NOMO-1 treated with DMSO at 0.1 percent for 48 hours (cell line): ENCODE measurements around the gene MYO3A.

Source experiments
- DNase-seq: peaks from one replicate; lab custom pipeline; 2025; ENCODE audit not compliant: unreplicated experiment; lab: John Stamatoyannopoulos, UW

Gene MYO3A, protein sequence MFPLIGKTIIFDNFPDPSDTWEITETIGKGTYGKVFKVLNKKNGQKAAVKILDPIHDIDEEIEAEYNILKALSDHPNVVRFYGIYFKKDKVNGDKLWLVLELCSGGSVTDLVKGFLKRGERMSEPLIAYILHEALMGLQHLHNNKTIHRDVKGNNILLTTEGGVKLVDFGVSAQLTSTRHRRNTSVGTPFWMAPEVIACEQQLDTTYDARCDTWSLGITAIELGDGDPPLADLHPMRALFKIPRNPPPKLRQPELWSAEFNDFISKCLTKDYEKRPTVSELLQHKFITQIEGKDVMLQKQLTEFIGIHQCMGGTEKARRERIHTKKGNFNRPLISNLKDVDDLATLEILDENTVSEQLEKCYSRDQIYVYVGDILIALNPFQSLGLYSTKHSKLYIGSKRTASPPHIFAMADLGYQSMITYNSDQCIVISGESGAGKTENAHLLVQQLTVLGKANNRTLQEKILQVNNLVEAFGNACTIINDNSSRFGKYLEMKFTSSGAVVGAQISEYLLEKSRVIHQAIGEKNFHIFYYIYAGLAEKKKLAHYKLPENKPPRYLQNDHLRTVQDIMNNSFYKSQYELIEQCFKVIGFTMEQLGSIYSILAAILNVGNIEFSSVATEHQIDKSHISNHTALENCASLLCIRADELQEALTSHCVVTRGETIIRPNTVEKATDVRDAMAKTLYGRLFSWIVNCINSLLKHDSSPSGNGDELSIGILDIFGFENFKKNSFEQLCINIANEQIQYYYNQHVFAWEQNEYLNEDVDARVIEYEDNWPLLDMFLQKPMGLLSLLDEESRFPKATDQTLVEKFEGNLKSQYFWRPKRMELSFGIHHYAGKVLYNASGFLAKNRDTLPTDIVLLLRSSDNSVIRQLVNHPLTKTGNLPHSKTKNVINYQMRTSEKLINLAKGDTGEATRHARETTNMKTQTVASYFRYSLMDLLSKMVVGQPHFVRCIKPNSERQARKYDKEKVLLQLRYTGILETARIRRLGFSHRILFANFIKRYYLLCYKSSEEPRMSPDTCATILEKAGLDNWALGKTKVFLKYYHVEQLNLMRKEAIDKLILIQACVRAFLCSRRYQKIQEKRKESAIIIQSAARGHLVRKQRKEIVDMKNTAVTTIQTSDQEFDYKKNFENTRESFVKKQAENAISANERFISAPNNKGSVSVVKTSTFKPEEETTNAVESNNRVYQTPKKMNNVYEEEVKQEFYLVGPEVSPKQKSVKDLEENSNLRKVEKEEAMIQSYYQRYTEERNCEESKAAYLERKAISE (N-terminal part only)

DNA sequence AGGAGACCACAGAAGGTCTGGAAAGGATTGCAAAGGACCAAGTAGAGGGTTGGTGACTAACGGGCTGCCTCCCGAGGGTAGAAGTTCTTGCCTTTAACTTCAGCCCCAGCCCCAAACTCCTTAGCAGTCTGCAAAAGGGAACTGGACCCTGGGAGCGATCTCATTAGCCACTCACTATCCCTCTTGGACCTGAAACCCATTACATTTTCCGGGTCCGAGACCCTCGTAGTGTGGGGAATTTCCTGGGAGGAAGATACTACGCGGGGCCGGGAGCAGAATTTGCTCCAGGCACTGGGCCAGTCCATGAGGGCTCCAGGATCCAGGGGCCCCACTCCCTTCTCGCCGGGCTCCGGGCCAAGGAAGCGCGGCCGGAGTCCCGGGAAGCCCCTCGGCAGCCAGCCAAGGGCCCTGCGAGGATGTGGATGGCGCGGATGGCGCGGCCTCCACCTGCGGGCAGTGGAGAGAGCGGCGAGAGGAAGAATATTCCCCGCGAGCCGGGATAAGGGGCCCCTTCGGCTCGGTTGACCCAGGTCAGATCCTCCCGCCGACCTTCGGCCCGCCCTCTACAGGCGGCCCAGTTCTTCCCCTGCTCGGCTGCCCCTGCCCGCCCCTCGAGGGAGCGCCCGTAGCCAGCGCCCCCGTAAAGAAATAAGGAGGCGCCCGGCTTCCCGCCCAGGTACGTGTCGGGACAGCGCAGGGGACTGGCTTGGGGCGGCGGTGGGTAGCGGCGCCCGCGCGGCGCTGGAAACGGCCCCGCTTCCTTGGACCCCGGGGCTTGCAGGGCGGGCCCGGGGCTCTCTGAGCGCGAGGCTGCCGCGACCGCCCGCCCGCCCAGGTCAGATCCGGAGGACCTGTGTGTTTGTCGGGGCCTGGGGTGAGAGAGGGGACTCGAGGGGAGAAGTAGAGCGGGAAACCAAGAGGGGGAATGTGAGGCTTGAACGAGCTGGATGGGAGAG is at the start of gene MYO3A:
TSS of gene MYO3A (plus strand) at position 577 of the 956 bp plus-strand sequence. CDS start 17,882 bp downstream, outside the sequence.
- no peak for DNase-seq

DNA sequence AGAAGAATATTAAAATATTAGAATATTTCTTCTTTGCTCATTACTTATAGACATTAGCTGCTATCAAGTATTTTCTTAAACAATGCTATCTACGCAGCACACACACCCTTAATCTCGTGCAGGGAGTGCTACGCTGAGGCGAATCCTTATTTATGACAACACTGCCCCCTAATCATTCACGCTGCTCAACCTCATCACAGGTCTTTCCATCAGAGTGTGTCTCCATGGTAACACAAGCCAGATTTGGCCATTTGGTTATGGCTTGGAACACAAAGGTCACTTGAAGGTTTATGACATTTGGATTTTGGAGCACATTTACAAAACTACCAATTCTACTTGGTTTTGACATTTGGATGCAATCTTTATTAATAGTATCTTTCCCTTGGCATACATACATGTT is 45.4 kb upstream of the MYO3A start:
- no peak for DNase-seq

DNA sequence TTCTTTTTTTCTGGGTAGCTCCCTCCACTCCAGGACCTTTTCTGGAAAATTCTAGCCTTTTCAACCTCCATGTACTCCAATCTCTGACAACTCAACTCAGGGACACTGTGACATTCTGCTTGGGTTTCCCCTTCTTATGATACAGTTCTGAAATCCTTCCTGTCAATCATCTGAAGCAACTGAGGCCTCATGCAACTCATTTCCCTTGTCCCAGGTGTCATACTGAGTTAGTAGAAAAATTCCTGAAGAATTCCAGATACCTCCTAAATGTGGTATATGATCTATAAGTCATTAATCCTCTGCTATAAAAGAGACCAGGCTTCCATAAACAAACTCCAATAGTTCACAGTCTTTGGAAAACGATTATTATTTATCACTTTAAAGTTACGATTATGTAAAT is 43.0 kb upstream of the MYO3A start:
- no peak for DNase-seq

GRCh38 chr10:25895856-25896255 is 38.2 kb upstream of the MYO3A start:
- DNase-seq, result no peak

DNA sequence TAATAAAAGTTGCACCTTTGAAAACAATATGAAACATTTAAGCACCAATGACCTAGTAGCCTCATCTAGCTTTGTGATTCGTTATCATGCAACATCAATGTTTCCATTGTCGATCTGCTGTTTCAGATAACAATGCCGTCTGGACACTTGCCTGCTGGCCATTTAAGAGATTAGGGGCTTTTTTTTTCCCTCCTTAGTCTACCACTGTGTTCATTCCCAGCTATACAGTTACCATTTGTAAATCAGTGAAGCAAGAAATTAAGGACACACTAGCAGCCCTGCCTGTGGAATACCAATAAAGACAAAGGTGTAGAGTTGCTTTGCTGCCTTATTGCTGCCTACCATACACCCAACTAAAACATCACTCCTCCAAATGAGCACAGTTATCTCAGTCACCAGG is 37.6 kb upstream of the MYO3A start:
- DNase-seq, result no peak

- no peak for DNase-seq
Measured at GRCh38 chr10:25899304-25899703, 34.7 kb upstream of the MYO3A start.

DNA sequence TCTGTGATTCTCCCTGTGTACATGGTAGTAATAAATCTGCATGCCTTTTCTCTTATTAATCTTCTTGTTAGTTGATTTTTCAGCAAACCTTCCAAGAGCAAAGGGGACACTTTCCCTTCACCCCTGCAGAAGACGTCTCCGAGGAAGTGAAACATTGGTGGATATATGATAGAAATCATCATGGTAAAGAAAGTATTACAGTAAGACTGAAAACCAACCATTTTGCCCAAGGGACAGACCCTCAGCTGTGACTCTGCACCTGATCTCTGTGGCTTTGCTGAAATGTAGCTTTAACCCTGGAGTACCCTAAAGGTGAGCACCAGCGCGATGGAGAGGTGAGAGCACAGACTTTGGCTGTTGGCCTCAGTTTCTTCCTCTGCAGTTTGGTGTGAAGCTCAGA is 32.8 kb upstream of the MYO3A start:
- DNase-seq, result no peak

GRCh38 chr10:25902002-25902401 is 32.0 kb upstream of the MYO3A start:
- no peak for DNase-seq

DNA sequence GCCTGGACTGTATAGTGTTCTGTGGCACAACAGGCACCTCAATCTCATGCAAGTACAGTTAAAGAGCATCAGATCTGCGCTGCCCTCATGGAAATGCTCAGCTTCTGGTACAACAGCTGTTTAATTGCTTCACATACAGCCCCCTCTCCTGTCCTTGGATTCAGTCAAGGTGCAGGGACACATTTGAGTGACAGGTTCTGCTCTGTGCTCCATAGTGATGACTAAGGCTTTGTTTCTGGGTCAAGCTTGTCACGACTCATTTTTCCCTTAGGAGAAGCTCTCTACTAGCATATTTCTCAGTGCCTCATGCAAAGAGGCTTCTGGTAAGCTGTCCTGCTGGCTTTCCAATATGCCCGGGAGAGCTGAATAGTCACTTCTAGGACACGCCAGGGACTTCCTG is 26.8 kb upstream of the MYO3A start:
- DNase-seq, result no peak

DNA sequence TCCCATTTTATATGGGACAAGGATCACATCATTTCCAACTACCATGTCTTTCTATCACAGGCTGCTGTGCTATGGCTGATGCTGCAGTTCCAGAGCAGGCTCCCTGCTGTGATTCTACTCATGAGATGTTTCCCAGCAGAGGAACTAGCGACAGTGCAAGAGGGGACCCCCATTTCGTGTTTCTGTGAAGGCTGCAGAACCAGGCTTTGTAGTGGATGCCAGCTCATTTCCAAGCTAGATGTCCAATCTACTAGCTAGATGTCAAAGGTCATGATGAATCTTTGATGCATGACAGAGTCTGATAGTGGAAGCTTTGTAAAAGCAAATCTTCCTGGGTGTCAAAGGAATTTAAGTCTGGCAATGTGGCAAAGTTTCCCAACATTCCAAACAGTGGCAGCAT is 21.2 kb upstream of the MYO3A start:
- DNase-seq, result no peak

- DNase-seq, result no peak
Measured at GRCh38 chr10:25914776-25915175, 19.3 kb upstream of the MYO3A start.

- no peak for DNase-seq
Measured at GRCh38 chr10:25934621-25935139, 651 bp downstream of the MYO3A start.

DNA sequence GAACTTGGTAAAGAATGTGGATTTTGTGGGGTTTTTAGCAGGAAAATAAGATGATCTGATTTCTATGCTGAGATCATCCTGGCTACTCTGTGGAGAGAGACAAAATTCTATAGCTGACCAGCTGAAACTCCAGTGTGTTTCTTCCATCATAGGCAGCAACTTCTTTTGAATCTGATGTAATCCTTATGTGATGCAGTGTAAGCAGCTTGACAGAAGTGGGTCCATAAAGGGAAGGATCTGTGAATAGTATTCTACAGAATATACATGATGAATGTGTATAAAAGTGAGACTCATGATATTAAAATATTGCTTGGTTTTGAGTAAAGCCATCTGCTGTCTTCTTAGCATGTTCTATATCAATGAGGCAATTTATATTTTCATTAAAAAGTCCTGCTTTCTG is 4.4 kb downstream of the MYO3A start:
- no peak for DNase-seq

- no peak for DNase-seq
Measured at GRCh38 chr10:25944771-25945170, 10.7 kb downstream of the MYO3A start.

GRCh38 chr10:25952857-25953256 is 18.8 kb downstream of the MYO3A start:
- DNase-seq, result no peak

DNA sequence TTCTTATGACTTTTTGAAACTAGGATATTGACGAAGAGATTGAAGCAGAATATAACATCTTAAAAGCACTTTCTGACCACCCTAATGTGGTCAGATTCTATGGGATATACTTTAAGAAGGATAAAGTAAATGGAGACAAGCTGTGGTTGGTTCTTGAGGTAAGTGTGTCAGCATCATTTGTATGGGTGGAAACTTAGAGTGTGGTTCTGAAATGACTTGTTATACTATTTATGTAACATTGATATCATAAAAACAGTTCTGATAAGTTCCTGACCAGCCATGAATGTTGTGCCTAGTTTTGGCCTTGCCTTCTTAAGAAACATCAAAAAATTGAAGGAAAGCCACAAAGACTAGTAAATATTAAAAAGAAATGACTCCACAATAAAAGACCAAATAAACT is 20.8 kb downstream of the MYO3A start:
- no peak for DNase-seq

DNA sequence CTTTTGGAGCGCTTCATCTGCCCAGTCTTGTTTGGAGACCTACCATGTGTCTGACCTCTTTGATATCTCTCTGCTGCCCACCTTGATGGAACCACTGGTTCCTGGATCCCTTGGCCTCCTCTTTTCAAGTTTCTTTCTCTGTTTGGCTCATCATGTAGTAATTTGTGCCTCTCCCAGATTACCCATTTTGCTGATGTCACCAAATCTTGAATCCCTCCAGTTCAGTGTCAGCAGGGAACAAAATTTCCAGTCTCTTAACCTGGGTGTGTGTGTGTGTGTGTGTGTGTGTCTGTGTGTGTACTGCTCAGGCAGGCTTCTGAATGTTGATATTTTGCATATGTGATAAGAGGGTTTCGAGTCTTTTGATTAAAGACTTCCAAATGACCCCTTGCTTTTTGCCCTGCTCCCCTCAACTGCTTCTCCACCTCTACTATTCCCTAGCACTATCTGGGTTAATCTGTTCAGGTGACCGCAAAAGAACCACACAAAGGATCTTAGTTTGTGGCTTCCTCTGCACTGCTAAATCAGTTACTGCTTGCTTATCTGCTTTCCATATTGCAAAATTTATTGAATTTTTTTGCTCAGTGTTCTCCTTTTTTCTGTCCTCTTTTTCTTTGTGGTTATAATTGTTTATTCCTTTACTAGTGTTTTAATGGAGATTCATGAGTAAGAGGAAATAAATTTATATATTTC is 25.7 kb downstream of the MYO3A start:
- peak; percentile 89 for DNase-seq

DNA sequence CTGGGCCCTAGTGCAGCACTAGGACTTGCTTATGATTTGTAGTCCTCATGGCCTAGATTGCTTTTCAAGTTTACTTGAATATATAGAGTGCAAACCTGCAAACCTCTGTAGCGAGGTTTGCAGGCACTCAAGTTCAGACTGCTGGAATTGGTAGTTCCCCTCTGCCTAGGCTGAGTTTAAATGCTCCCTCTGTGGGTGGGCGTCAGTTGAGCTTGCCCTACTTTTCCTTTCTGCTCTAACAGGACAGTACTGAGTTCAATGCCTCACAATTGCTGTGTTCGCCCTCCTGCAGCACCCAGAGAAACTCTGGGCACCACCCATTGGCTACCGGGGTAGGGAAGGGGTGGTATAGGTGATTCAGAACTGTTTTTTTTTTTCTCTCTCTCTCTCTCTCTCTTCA is 31.6 kb downstream of the MYO3A start:
- no peak for DNase-seq

DNA sequence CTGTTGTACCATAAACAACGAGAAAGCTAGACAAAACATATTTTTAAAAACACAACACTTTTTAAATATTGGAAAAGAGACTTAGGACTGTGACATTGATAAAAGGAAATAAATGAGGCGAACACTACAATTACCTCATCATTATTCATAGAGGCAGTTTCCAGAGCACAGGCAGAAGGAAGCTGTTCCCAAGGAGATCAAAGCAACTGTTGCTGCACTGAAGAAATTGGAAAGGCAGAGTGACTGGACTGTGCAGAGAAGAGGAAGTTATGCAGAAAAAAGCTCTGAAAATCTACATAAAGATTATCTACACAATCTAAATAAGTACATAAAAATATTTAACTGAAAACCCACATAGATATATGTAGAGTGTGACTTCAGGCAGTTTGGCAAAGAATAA is 32.8 kb downstream of the MYO3A start:
- peak; percentile 63 for DNase-seq
